ENCODE measurements around the gene ACBD4.

DNA sequence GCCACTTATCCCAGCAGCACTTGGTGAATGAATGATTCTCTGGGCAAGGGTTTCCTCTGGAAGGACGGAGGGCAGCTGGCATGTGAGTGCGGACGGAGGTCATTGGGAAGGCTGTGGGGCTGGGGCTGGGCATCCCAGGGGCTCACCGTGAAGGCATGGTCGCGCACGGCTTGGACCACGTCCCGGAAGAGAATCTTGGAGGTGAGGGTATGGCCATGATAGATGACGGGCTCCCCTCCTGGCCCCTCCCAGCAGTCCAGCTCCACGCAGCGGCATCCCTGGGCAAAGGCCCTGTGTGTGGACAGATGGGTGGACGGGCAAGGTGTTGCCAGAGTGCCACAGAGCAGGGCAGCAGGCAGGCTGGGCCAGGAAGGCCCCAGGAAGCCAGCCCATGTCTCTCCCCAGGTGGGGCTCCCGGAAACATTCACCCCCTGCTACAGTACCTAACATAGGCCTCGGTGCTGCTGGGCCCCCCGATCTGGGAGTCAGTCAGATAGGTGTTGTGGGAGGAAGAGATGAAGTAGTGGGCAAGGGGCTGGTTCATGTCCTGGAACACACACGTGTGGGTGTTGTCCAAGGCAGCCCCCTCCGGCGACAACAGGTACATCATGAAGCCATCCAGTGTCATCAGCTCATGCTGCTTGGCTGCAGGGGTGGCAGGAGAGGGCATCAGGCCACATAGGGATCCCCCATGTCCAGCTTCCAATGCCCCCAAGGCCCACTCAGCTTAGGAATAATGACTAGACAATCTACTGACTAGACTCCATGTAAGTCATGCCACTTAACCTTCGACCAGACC, 17.4 kb upstream of the ACBD4 start:
- TF ChIP-seq CTCF (IDR thresholded peaks at IDR 0.05; ENCODE audit: extremely low read depth in 1 of 2, insufficient read depth in 1 of 2, low read depth in 1 of 2, low read length in 2 of 2) (no peak), POLR2AphosphoS5 (IDR thresholded peaks at IDR 0.05; ENCODE audit: insufficient read depth, low read depth, low read length) (no peak)
